Femur (tissue), 1 donor: ENCODE data around the gene OXSM.
A peak's percentile ranks its signal among the peaks of the same experiment; 100 is the strongest.

ENCODE experiments used
- DNase-seq: peaks from one replicate; pipeline ENCODE4 v3.0.0-alpha.2; 2017

OXSM gene

DNA sequence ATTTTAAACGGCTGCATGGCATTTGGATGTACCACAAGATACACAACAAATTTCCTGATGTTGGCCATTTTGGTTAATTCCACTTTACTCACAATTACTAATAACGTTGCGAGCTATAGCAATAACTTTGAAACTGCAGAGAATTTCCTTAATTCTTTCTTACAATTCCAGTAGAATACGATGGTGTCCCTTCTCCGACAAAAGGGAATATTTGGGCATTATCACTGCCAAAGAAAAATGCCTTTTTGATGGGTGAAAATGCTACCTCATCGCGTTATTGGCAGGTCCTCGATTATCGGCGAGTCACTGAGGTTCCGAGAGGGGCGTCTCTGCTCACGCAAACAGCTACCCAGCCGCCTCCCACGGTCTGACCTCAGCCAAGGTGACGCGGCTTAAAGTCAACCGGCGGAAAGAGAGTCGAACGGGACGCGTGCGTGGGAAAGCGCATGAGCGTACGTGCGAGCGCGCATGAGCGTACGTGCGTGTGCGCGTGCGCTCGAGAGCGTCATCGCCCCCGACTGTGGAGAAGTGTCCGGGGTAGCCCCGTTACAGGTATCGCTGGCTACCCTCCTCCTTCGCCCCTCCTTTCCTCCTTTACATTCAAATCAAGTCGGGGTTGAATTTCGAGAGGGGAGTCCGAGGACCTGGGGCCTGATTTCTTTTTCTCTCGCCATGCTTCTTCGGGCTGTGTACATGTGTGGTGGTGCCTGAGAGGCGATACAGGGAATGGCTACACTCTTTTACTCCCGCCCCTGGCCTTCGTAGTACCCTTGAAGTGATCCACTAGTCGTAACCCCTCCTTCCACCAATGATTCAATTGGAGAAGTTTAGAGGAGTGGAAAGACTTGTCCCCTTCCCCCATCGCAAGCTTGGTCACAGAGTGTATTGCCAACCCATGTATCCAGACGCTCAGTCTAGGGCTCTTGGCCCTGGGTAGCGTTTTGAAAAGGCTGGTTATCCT, at the start of gene OXSM:
TSS of gene OXSM (plus strand) at position 495 of the 961 bp plus-strand sequence. CDS start 931 bp downstream, outside the sequence.
- DNase-seq, result peak; percentile 92

GRCh38 chr3:25744470-25744869, 45.4 kb upstream of the OXSM start:
- no peak for DNase-seq

- no peak for DNase-seq
Observed at GRCh38 chr3:25747033-25747432, 42.9 kb upstream of the OXSM start.

- no peak for DNase-seq
Observed at GRCh38 chr3:25748189-25748588, 41.7 kb upstream of the OXSM start.

DNA sequence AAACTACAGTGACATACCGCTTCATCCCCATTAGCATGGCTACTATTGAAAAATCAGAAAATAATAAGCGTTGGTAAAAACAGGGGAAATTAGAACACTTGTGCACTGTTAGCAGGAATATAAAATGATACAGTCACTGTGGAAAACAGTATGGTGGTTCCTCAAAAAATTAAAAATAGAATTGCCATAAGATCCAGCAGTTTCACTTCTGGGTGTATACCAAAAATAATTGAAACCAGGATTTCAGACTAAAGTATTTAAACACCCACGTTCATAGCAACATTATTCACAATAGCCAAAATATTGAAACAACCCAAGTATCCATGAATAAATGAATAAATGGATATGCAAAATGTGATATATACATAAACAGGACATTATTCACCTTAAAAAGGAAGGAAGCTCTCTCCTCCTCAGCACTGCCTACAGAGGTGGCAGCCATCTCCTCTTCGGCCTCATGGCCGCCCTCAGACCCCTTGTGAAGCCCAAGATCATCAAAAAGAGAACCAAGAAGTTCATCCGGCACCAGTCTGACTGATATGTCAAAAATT, 40.8 kb upstream of the OXSM start:
- DNase-seq, result no peak

DNA sequence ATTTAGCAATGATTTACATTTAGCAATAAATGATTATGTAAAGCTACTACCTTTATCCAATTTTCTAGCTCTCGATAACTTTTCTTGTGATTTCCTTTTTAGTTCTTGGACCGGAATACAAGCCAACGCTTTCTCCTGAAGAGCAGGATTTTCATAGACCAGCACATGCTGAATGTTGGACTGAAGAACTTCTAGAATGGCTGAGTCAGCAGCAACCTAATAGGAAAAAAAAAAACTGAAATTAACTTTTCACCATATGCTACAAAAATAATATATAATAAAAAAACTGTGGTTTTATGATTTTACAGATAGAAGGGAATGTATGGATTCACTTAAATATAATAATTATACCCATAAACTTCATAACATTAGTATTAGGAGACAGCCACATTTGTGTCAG, 38.8 kb upstream of the OXSM start:
- DNase-seq, result no peak

DNA sequence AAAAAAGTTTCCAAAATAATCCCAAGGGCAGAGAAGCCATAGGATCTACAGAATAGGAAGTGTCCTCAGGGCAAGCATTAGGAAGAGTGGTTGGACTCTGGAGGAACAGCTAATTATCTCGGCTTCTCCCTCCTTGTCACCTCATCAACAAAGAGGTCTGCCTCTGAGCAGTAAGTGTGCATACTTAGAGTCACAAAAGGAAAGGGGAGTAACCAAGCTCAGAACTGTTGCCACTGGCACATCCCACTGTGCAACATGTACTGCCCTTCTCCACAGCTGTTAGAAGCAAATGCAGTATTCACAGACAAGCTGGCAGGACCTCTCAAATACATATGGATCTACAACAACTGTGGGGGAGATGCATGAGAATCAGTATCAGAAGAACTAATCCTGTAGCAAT, 38.2 kb upstream of the OXSM start:
- DNase-seq, result no peak

DNA sequence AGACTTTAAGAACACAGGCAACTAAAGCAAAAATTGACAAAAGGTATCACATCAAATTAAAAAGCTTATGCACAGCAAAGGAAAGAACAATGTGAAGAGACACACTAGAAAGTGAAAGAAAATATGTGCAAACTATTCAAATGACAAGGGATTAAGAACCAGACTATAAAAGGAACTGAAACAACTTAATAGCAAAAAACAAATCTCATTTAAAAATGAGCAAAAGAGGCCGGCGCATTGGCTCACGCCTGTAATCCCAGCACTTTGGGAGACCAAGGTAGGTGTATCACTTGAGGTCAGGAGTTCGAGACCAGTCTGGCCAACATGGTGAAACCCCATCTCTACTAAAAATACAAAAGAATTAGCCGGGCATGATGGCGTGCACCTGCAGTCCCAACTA, 21.0 kb upstream of the OXSM start:
- DNase-seq, result no peak

GRCh38 chr3:25775936-25776335, 14.0 kb upstream of the OXSM start:
- DNase-seq, result no peak

DNA sequence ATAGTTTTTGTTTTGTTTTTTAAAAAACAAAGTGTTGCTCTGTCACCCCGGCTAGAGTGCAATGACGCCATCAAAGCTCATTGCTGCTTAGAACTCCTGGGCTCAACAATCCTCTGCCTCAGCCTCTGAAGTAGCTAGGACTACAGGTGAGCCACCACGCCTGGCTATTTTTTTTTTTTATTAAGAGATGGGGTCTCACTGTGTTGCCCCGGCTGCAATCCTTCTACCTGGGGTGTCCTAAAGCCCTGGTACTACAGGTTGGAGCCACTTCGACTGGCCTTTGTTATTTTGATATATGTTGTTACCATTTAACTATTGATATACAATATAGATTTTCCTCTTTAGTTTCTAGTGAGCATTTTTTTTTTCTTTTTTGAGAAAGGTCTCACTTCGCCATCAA, 9.3 kb upstream of the OXSM start:
- no peak for DNase-seq

DNA sequence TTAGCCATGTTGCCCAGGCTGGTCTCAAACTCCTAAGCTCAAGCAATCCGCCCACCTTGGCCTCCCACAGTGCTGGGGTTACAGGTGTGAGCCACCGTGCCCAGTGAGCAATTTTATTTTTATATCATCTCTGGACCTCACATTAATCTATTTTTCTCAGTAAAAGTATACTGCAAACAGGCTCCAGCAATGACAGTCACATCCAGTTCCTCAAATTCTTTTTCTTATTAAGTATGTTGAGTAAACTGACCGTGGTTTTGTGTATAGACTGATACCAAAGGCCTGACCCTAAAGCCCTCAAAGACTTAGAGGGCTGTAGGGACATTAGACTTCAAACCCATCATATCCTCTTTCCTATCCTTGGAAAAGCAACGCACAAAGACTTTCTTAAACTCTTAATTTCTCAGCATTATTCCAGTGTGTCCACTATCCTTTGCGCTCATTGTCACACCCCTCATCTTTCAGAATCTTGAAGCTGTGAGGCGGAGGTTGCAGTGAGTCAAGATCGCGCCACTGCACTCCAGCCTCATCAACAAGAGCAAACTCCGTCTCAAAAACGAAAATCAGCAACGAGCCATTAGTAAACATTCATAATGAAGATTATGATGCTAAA, 8.6 kb upstream of the OXSM start:
- no peak for DNase-seq

- DNase-seq, result no peak
Observed at GRCh38 chr3:25781758-25782594, 7.9 kb upstream of the OXSM start.

GRCh38 chr3:25782636-25782937, 7.3 kb upstream of the OXSM start:
- DNase-seq, result no peak

DNA sequence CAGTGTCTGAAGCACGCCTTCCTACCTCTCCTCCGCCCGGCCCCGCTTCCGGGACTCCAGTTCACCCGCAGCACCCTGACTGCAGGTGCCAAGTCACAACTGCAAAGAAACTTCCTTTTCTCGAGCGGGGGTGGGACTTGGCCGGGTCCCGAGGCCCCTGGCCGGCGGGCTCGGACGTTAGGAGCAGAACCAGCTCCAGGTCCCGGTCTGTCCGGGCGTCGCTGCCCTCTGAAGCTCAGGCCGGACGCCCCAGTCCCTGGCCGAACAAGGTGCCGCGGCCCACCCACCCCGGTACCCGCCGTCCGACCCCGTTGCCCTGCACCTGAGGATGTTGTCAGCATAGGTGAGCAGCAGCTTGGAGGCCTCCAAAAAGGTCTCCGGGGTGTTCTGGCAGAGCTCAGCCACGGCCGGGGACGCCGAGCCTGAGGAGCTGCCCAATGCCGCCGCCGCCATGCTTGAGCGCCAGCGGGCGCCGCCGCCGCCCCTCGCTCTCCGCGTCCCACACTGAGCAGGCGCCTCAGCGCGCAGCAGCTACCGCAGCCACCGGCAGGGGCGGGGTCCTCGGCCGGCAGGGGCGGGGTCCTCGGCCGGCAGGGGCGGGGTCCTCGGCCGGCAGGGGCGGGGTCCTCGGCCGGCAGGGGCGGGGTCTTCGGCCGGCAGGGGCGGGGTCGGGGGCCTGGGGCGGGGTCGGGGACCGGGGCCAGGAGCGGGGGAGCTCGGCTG, 6.8 kb upstream of the OXSM start, which contains the start of gene NGLY1:
TSS of gene NGLY1 (minus strand) at position 506 of the 723 bp plus-strand sequence. CDS start at position 453, 53 bp downstream.
- peak; percentile 90 for DNase-seq

GRCh38 chr3:25783661-25784512, 6.0 kb upstream of the OXSM start:
- peak; percentile 34 for DNase-seq

- no peak for DNase-seq
Observed at GRCh38 chr3:25784971-25785370, 4.9 kb upstream of the OXSM start.

DNA sequence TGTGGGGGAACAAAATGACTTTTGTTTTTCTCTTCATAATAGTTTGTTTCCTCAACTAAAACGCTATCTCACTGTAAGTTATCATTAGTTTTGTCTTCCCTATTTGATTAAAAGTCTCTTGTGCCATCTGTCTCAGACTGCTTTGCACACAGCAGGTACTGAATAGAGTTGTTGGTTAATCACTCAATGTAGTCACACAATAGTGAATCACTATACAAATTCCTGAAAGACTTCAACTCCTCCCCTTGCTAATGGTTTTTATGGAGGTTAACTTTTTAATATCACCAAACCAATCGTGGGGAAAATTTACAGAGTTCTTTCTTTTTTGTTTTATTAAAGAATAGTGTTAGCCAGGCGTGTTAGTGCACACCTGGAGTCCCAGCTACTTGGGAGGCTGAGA, 4.1 kb upstream of the OXSM start:
- no peak for DNase-seq

DNA sequence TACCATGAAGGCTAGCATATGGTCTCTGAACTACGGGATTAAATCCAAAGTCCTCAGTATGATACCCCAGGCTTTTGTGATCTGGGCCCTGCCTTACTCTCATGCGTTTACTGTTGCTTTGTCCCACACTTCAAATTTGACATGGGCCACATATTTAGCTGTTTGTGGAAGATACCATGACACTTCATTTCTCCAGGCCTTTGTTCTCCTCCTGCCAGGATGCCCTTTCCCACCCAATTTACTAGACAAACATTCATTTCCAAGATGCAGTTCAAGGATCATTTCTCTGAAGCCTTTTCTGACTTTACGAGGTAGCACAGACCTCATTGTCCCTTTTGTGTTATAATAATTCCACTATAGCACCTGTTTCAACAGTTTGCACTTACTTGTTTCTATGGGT, 2.2 kb upstream of the OXSM start:
- no peak for DNase-seq

DNA sequence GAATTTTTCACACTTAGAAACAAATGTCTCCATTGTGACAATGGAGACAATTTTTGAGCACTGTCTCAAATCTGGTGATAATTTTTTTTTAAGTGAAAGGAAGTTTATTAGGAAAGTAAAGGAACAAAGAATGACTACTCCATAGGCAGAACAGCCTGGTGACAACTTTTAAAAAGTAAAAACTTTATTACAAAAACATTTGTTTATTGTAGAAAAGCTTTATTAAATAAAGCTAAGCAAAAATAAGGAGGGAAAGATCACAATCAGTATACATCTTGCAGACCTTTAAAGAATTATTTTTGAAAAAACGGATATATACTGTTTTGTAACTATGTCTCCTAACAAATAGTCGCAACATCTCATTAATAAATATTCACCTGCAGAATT, 688 bp upstream of the OXSM start:
- DNase-seq, result no peak

DNA sequence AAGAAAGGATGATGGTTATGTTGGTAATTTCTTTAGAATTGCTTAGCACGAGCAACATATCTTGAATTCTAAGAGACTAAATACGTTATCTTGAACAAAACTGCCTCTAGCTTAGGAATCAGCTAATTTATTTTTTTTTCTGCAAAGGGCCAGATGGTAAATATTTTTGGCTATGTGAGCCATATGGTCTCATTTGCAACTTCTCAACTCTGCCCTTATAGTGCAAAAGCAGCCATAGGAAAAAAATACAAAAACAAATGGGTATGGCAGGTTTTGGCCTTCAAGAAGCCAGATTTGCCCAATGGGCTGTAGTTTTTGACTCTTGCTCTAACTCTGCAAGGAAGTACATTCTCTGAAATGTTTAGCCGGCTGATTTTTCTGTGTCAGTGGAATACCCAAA, 11.9 kb downstream of the OXSM start:
- DNase-seq, result no peak

DNA sequence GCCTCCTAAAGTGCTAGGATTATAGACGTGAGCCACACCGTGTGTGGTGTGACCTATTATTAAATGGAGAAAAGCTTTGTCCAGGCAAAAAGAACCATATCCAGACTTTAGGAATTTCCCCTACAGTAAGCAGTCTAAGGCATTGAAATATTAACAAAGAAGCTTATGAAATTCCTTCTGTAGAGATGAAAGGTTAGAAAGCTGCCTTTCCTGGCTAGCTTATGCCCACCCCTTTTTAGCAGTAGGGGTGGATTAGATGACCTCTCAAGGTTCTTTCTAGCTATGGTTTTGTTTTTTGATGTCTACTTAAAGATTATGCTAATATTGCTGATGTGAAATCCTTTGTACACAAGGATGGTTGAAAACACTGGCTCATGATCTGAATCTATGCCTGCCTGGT, 13.9 kb downstream of the OXSM start:
- no peak for DNase-seq

- no peak for DNase-seq
Observed at GRCh38 chr3:25804676-25805075, 14.8 kb downstream of the OXSM start.
